Measurements from ENCODE around the gene NECTIN2.
A peak's percentile ranks its signal among the peaks of the same experiment; 100 is the strongest.
"Not testable (repeated sequence)": the region's sequence is repeated elsewhere in the genome, so short reads cannot be mapped to it uniquely, and the experiment has no call there.

Gene NECTIN2

GRCh38 chr19:44884566-44884965, 38.5 kb downstream of the NECTIN2 start:
- DNase-seq (ENCODE audit: low read depth) = no peak

- no peak for DNase-seq (ENCODE audit: low read depth)
These were observed 40.0 kb downstream of the NECTIN2 start for GRCh38 chr19:44886141-44886540.

- DNase-seq (ENCODE audit: low read depth) = no peak
These were observed 41.6 kb downstream of the NECTIN2 start for GRCh38 chr19:44887648-44888047.

- DNase-seq (ENCODE audit: low read depth) = not testable (repeated sequence)
These were observed 42.2 kb downstream of the NECTIN2 start for GRCh38 chr19:44888335-44888734.

GRCh38 chr19:44889830-44890365, 43.8 kb downstream of the NECTIN2 start:
- DNase-seq (ENCODE audit: low read depth) = no peak

GRCh38 chr19:44890366-44891015, 44.4 kb downstream of the NECTIN2 start:
- DNase-seq (ENCODE audit: low read depth) = no peak

- peak; percentile 100 for DNase-seq (ENCODE audit: low read depth)
These were observed 45.2 kb downstream of the NECTIN2 start, which contains the start of gene TOMM40 for GRCh38 chr19:44891016-44891882. TOMM40 (plus strand) TSS chr19:44891254; CDS start chr19:44891416, 162 bp downstream.

- DNase-seq (ENCODE audit: low read depth) = no peak
These were observed 46.8 kb downstream of the NECTIN2 start for GRCh38 chr19:44892932-44893331.

- DNase-seq (ENCODE audit: low read depth) = no peak
These were observed 47.4 kb downstream of the NECTIN2 start for GRCh38 chr19:44893332-44894051.

- DNase-seq (ENCODE audit: low read depth) = no peak
These were observed 47.9 kb downstream of the NECTIN2 start for GRCh38 chr19:44894052-44894400.

GRCh38 chr19:44894946-44895345, 48.8 kb downstream of the NECTIN2 start:
- DNase-seq (ENCODE audit: low read depth) = no peak

- DNase-seq (ENCODE audit: low read depth) = no peak
These were observed 51.7 kb downstream of the NECTIN2 start for GRCh38 chr19:44897835-44898234.

- no peak for DNase-seq (ENCODE audit: low read depth)
These were observed 54.5 kb downstream of the NECTIN2 start for GRCh38 chr19:44900328-44901244.

- no peak for DNase-seq (ENCODE audit: low read depth)
These were observed 57.1 kb downstream of the NECTIN2 start for GRCh38 chr19:44903216-44903601.

GRCh38 chr19:44903602-44904425, 57.7 kb downstream of the NECTIN2 start:
- DNase-seq (ENCODE audit: low read depth) = peak; percentile 50

- DNase-seq (ENCODE audit: low read depth) = no peak
These were observed 58.4 kb downstream of the NECTIN2 start for GRCh38 chr19:44904426-44904994.

- DNase-seq (ENCODE audit: low read depth) = no peak
These were observed 59.5 kb downstream of the NECTIN2 start, which contains the start of gene APOE for GRCh38 chr19:44905437-44906160. APOE (plus strand) TSS chr19:44905796; CDS start chr19:44906625, 829 bp downstream.

GRCh38 chr19:44907613-44908012, 61.5 kb downstream of the NECTIN2 start:
- no peak for DNase-seq (ENCODE audit: low read depth)
